ENCODE data around the gene SIAH1.
"Not testable (repeated sequence)": the region's sequence is repeated elsewhere in the genome, so short reads cannot be mapped to it uniquely, and the experiment has no call there.

The SIAH1 gene

GRCh38 chr16:48326915-48327314, 58.3 kb downstream of the SIAH1 start:
- Mint-ChIP-seq H3K36me3 (ENCODE audit: insufficient read depth) (peaks cover 17% of the 10 kb centered on the region), H3K4me1 (ENCODE audit: low read depth in 2 of 2) (peaks cover 4 to 11% of the 10 kb centered on the region in 2 donors), H3K27me3 (no peaks in the 10 kb centered on the region), H3K27ac (peak overlapping the region in 1 of 2 donors; percentile 7), H3K4me3 (no peak overlapping the region), H3K9me3 (no peaks in the 10 kb centered on the region)
- no peak for ATAC-seq (replicated peaks)
- DNase-seq, result no peak

DNA sequence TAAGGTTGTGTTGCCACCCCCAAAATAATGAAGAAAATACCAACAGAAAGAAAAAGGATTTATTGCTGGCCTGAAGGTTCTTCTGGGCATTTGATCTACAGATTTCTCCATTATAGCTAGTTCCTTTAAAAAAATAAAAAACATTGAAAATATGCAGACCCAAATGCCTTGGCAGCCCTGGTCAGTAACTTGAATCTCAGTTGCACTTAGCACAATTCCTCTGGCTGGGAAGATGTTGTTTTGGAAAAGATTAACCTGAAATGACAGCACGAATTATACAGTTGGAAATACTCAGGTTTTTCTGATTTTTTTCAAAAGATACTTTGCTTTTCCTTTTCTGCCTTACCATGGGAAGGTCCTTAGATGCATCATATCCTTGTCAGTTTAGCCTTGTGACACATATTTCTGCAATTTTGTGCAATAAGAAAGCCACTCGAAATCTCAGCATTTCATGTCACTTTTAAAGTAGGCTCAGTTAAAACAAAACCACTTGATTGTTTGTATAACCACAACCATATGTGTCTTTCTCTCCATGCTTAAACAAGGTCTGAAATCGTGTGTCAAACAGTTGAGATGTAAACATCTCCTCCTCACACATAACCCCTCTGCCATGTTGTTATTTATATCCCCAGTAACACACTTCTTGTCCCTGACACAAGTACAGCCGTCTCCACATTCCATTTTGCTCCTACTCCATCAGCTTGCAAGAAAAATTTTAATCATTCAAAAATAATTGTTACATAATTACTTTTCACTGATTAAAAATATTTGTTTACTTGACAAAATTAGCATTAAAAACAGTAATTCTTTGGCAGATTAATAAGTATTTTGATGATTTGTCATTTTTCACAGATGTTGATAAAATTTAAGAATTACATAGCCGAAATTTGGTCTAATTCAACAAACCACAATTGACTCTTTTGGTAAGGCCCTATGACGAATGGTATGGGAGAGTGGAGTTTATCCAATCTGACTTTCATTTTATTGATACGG, 61.1 kb downstream of the SIAH1 start:
- Mint-ChIP-seq H3K9me3 (no peaks in the 10 kb centered on the region), H3K4me1 (ENCODE audit: low read depth in 2 of 2) (peaks cover 4 to 9% of the 10 kb centered on the region in 2 donors), H3K36me3 (ENCODE audit: insufficient read depth) (peaks cover 15% of the 10 kb centered on the region), H3K27ac (no peak overlapping the region), H3K4me3 (no peak overlapping the region), H3K27me3 (no peaks in the 10 kb centered on the region)
- ATAC-seq (replicated peaks) (no peak), DNase-seq (no peak)

GRCh38 chr16:48321317-48322036, 63.7 kb downstream of the SIAH1 start:
- DNase-seq (no peak), ATAC-seq (replicated peaks) (no peak)
- Mint-ChIP-seq H3K27ac (no peak overlapping the region), H3K9me3 (no peaks in the 10 kb centered on the region), H3K4me1 (ENCODE audit: low read depth in 2 of 2) (peaks cover 15 to 27% of the 10 kb centered on the region in 2 donors), H3K27me3 (no peaks in the 10 kb centered on the region), H3K4me3 (no peak overlapping the region), H3K36me3 (ENCODE audit: insufficient read depth) (peaks cover 16% of the 10 kb centered on the region)

DNA sequence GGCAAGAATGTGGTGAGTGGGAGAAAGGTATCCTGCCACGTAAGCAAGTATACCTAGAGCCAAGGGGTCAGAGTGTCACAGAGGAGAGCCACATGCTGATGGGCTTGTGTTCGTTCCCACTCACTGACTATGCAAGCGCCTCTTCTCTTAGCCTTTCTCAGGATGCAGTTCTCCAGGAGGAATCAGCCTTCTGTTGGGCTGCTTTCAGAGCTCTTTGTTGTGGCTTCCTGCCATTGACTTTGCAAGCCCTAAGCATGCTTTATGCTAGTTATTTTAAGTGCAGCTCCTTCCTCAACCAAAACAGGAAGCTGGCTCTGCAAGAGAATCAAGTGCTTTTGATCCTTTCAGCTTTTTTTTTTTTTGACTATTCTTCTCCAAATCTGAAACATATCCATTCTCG, 66.6 kb downstream of the SIAH1 start:
- Mint-ChIP-seq H3K4me3 (peak overlapping the region; percentile 51 to 67), H3K27ac (peak overlapping the region; percentile 38 to 65), H3K9me3 (no peaks in the 10 kb centered on the region)

GRCh38 chr16:48317614-48318315, 67.4 kb downstream of the SIAH1 start:
- H3K4me1 Mint-ChIP-seq (ENCODE audit: low read depth in 2 of 2), result peaks cover 11 to 39% of the 10 kb centered on the region in 2 donors
- DNase-seq (no peak), ATAC-seq (replicated peaks) (no peak)
- peak overlapping the region; percentile 38 to 65 for H3K27ac Mint-ChIP-seq
- no peaks in the 10 kb centered on the region for H3K27me3 Mint-ChIP-seq
- peak overlapping the region; percentile 24 to 31 for H3K4me3 Mint-ChIP-seq
- H3K9me3 Mint-ChIP-seq, result peaks cover under 1 to 3% of the 10 kb centered on the region in 2 donors
- H3K36me3 Mint-ChIP-seq (ENCODE audit: insufficient read depth), result peaks cover 22% of the 10 kb centered on the region

More for the DNA sequence above, 66.6 kb downstream of the SIAH1 start:
- Mint-ChIP-seq H3K27me3 (no peaks in the 10 kb centered on the region), H3K4me1 (ENCODE audit: low read depth in 2 of 2) (peaks cover 11 to 39% of the 10 kb centered on the region in 2 donors), H3K36me3 (ENCODE audit: insufficient read depth) (peaks cover 22% of the 10 kb centered on the region)
- ATAC-seq (replicated peaks), result peak; percentile 81
- peak in 2 of 3 experiments; percentile 8 to 15 for DNase-seq

- DNase-seq, result no peak
- Mint-ChIP-seq H3K27me3 (no peaks in the 10 kb centered on the region), H3K27ac (peak overlapping the region in 1 of 2 donors; percentile 23), H3K4me1 (ENCODE audit: low read depth in 2 of 2) (peaks cover 14 to 39% of the 10 kb centered on the region in 2 donors), H3K9me3 (peaks cover 6 to 8% of the 10 kb centered on the region in 2 donors), H3K4me3 (no peak overlapping the region), H3K36me3 (ENCODE audit: insufficient read depth) (peaks cover 18% of the 10 kb centered on the region)
- ATAC-seq (replicated peaks), result no peak
Measured at GRCh38 chr16:48317026-48317425, 68.2 kb downstream of the SIAH1 start.

- H3K27ac Mint-ChIP-seq, result peak overlapping the region in 1 of 2 donors; percentile 13
- H3K4me1 Mint-ChIP-seq (ENCODE audit: low read depth in 2 of 2), result peaks cover 12 to 32% of the 10 kb centered on the region in 2 donors
- ATAC-seq (replicated peaks); DNase-seq; H3K27me3 Mint-ChIP-seq; H3K4me3 Mint-ChIP-seq: not testable (repeated sequence)
- peaks cover 24% of the 10 kb centered on the region for H3K36me3 Mint-ChIP-seq (ENCODE audit: insufficient read depth)
- H3K9me3 Mint-ChIP-seq, result peaks cover 9 to 10% of the 10 kb centered on the region in 2 donors
Measured at GRCh38 chr16:48313905-48314304, 71.3 kb downstream of the SIAH1 start.

DNA sequence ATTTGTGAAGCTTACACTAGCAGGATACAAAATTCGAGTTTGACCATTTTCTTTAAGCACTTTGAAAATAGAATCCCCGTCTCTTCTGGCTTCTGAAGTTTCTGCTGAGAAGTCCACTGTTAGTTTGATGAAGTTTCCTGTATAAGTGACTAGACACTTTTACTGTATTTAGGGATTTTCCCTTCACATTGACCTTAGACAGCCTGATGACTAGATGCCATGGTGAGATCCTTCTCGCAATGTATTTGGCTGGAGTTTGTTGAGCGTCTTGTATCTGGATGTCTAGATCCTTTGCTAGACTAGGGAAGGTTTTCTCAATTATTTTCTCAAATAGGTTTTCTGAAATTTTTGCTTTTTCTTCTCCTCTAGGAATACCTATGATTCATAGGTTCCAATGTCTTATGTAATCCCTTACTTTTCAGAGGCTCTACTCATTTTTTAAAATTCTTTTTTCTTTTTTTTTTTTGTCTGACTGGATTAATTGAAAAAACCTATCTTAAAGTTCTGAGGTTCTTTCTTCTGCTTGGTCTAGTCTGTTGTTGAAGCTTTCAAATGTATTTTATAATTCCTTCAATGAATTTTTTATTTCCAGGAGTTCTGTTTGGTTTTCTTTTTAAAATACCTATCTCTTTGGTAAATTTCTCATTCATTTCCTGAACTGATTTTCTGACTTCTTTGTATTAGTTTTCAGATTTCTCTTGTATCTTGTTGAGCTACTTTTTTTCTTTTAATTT, 74.1 kb downstream of the SIAH1 start:
- no peak overlapping the region for H3K4me3 Mint-ChIP-seq
- H3K36me3 Mint-ChIP-seq (ENCODE audit: insufficient read depth), result peaks cover 31% of the 10 kb centered on the region
- ATAC-seq (replicated peaks) (no peak), DNase-seq (no peak)
- peaks cover 13 to 15% of the 10 kb centered on the region in 2 donors for H3K9me3 Mint-ChIP-seq
- H3K4me1 Mint-ChIP-seq (ENCODE audit: low read depth in 2 of 2), result peaks cover 3 to 12% of the 10 kb centered on the region in 2 donors
- no peaks in the 10 kb centered on the region for H3K27me3 Mint-ChIP-seq
- H3K27ac Mint-ChIP-seq, result no peak overlapping the region
